ENCODE data around the gene FABP3. TPM values are rescaled to one million over a fixed set of nuclear protein-coding genes. Genes with fewer than 3 reads are reported as not detected.

Gene FABP3
- total and polyA plus RNA-seq, 2 experiments from 2014 or later: 19.3 to 50.2 TPM

GRCh38 chr1:31344503-31344902, 28.4 kb downstream of the FABP3 start:
- no peaks in the 10 kb centered on the region for H3K4me1 ChIP-seq (ENCODE audit: insufficient read depth)
- H3K4me1 Mint-ChIP-seq: peaks cover 7% of the 10 kb centered on the region; the same call in 2 of the 3 replicates
- no peak overlapping the region for H3K27ac ChIP-seq (ENCODE audit: low read depth)
- DNase-seq (ENCODE audit: low spot score) (no peak), ATAC-seq (no peak)
- no peaks in the 10 kb centered on the region for H3K9me3 Mint-ChIP-seq
- no peaks in the 10 kb centered on the region for H3F3A ChIP-seq (replicated peaks; ENCODE audit: low read depth)
- H3K36me3 ChIP-seq (ENCODE audit: insufficient read depth): peaks cover 3% of the 10 kb centered on the region; the same call in 1 of the 2 replicates
- H3K4me3 Mint-ChIP-seq: no peak overlapping the region
- no peak for TF ChIP-seq ZNF114 (CRISPR knock-in tag; IDR thresholded peaks at IDR 0.05)
- no peak for TF ChIP-seq POLR2AphosphoS5 (IDR thresholded peaks at IDR 0.05; ENCODE audit: low read depth)
- no peak for TF ChIP-seq STAT1 (IDR thresholded peaks at IDR 0.05; ENCODE audit: unreplicated experiment)
- no peak for TF ChIP-seq JUNB (IDR thresholded peaks at IDR 0.05; ENCODE audit: unreplicated experiment)
- no peak for TF ChIP-seq EZH2 (IDR thresholded peaks at IDR 0.05; ENCODE audit: low read depth, unreplicated experiment)
- TF ChIP-seq, protein P1, sequence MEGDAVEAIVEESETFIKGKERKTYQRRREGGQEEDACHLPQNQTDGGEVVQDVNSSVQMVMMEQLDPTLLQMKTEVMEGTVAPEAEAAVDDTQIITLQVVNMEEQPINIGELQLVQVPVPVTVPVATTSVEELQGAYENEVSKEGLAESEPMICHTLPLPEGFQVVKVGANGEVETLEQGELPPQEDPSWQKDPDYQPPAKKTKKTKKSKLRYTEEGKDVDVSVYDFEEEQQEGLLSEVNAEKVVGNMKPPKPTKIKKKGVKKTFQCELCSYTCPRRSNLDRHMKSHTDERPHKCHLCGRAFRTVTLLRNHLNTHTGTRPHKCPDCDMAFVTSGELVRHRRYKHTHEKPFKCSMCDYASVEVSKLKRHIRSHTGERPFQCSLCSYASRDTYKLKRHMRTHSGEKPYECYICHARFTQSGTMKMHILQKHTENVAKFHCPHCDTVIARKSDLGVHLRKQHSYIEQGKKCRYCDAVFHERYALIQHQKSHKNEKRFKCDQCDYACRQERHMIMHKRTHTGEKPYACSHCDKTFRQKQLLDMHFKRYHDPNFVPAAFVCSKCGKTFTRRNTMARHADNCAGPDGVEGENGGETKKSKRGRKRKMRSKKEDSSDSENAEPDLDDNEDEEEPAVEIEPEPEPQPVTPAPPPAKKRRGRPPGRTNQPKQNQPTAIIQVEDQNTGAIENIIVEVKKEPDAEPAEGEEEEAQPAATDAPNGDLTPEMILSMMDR (conservative IDR thresholded peaks at IDR 0.05; ENCODE audit: low read depth in 2 of 2): no peak
- H3K27ac Mint-ChIP-seq: no peak overlapping the region
- H3K4me2 ChIP-seq: no peak overlapping the region
- H3K4me3 ChIP-seq: no peak overlapping the region
- peaks cover 14% of the 10 kb centered on the region; the same call in 2 of the 3 replicates for H3K36me3 Mint-ChIP-seq (ENCODE audit: low read depth)
- no peaks in the 10 kb centered on the region for H3K27me3 Mint-ChIP-seq (ENCODE audit: insufficient read depth, low read depth, poor library complexity)
- H3K79me2 ChIP-seq (replicated peaks; ENCODE audit: insufficient read depth): no peaks in the 10 kb centered on the region
- peaks cover 3% of the 10 kb centered on the region; the same call in 1 of the 2 replicates for H4K20me1 ChIP-seq (replicated peaks; ENCODE audit: insufficient read depth)
- no peaks in the 10 kb centered on the region for H3K9me2 ChIP-seq (ENCODE audit: insufficient read depth)
- no peak overlapping the region for H2AFZ ChIP-seq
- no peaks in the 10 kb centered on the region for H3K27me3 ChIP-seq (ENCODE audit: insufficient read depth)

DNA sequence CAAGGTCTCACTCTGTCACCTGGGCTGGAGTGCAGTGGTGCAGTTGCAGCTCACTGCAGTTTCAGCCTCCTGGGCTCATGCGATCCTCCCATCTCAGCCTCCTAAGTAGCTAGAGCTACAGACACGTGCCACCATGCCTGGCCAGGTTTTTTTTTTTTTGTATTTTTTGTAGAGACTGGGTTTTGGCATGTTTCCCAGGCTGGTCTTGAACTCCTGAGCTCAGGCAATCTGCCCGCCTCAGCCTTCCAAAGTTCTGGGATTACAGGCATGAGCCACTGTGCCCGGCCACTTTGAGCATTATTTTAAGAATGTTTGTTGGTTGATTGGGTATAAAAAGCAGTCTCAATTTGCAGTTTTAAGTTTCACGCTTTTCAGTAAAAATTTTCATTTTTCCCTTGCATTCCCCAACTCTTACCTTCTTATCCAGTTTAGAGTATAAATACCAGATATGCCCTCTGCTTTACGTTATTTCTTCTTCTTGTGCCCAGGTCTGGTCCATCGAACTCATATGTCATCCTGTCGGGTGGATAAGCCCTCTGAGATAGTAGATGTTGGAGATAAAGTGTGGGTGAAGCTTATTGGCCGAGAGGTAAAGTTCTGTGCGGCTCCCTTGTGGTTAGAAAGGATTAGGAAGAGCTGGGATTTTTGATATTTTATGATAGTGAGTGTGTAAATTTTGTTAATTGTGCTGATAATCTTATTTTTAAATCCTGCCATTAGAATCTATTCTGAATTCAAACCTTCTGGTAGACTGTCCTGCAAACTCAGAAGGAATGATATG, 36.0 kb downstream of the FABP3 start:
- Mint-ChIP-seq H3K27ac (no peak overlapping the region), H3K4me3 (no peak overlapping the region), H3K4me1 (peaks cover 2% of the 10 kb centered on the region; the same call in 1 of the 3 replicates), H3K9me3 (no peaks in the 10 kb centered on the region), H3K36me3 (ENCODE audit: low read depth) (peaks cover 10% of the 10 kb centered on the region; the same call in 2 of the 3 replicates), H3K27me3 (ENCODE audit: insufficient read depth, low read depth, poor library complexity) (no peaks in the 10 kb centered on the region)
- Histone ChIP-seq H3K4me3 (no peak overlapping the region), H3K27me3 (ENCODE audit: insufficient read depth) (no peaks in the 10 kb centered on the region), H3K79me2 (replicated peaks; ENCODE audit: insufficient read depth) (no peaks in the 10 kb centered on the region), H3K4me2 (no peak overlapping the region), H3F3A (replicated peaks; ENCODE audit: low read depth) (no peaks in the 10 kb centered on the region), H3K4me1 (ENCODE audit: insufficient read depth) (no peaks in the 10 kb centered on the region), H3K27ac (ENCODE audit: low read depth) (no peak overlapping the region), H3K36me3 (ENCODE audit: insufficient read depth) (no peaks in the 10 kb centered on the region), H4K20me1 (replicated peaks; ENCODE audit: insufficient read depth) (no peaks in the 10 kb centered on the region), H2AFZ (no peak overlapping the region), H3K9me2 (ENCODE audit: insufficient read depth) (no peaks in the 10 kb centered on the region)
- DNase-seq (ENCODE audit: low spot score) (no peak), ATAC-seq (no peak)
- TF ChIP-seq, protein P1 (conservative IDR thresholded peaks at IDR 0.05; ENCODE audit: low read depth in 2 of 2): no peak
- no peak for TF ChIP-seq ZNF331 (CRISPR knock-in tag; IDR thresholded peaks at IDR 0.05; ENCODE audit: low read depth)
- TF ChIP-seq, protein P2, sequence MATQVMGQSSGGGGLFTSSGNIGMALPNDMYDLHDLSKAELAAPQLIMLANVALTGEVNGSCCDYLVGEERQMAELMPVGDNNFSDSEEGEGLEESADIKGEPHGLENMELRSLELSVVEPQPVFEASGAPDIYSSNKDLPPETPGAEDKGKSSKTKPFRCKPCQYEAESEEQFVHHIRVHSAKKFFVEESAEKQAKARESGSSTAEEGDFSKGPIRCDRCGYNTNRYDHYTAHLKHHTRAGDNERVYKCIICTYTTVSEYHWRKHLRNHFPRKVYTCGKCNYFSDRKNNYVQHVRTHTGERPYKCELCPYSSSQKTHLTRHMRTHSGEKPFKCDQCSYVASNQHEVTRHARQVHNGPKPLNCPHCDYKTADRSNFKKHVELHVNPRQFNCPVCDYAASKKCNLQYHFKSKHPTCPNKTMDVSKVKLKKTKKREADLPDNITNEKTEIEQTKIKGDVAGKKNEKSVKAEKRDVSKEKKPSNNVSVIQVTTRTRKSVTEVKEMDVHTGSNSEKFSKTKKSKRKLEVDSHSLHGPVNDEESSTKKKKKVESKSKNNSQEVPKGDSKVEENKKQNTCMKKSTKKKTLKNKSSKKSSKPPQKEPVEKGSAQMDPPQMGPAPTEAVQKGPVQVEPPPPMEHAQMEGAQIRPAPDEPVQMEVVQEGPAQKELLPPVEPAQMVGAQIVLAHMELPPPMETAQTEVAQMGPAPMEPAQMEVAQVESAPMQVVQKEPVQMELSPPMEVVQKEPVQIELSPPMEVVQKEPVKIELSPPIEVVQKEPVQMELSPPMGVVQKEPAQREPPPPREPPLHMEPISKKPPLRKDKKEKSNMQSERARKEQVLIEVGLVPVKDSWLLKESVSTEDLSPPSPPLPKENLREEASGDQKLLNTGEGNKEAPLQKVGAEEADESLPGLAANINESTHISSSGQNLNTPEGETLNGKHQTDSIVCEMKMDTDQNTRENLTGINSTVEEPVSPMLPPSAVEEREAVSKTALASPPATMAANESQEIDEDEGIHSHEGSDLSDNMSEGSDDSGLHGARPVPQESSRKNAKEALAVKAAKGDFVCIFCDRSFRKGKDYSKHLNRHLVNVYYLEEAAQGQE (IDR thresholded peaks at IDR 0.05; ENCODE audit: unreplicated experiment): no peak
- no peak for TF ChIP-seq ZNF114 (CRISPR knock-in tag; IDR thresholded peaks at IDR 0.05)
- no peak for TF ChIP-seq NANOG (IDR thresholded peaks at IDR 0.05; ENCODE audit: borderline replicate concordance)
- no peak for TF ChIP-seq EZH2phosphoT487 (IDR thresholded peaks at IDR 0.05; ENCODE audit: unreplicated experiment)
- TF ChIP-seq EZH2 (IDR thresholded peaks at IDR 0.05; ENCODE audit: low read depth, unreplicated experiment): no peak
- no peak for TF ChIP-seq CREB1 (CRISPR knock-in tag; IDR thresholded peaks at IDR 0.05; ENCODE audit: low read depth)
- TF ChIP-seq STAT1 (IDR thresholded peaks at IDR 0.05; ENCODE audit: unreplicated experiment): no peak
